Aorta (tissue), 5 donors: ENCODE measurements around the gene ALLC. TPM values are rescaled to one million over a fixed set of nuclear protein-coding genes. Genes with fewer than 3 reads are reported as not detected.

Experiments used
- ATAC-seq: fragments of 200-7000 bp; cut with Tn5 transposase; one replicate; pipeline ENCODE4 v1.9.1; 2022; ENCODE audit warnings: moderate library complexity; ENCODE audit not compliant: low FRiP score
- DNase-seq, 2 donors: peaks; one replicate each; pipeline ENCODE4 v3.0.0-alpha.2; 2020
- H3K27ac ChIP-seq, 2 donors: one replicate each; pipeline ENCODE4 v1.5.1; 2013; ENCODE audit warnings: low read length in 2 of 2, mild to moderate bottlenecking in 2 of 2, moderate library complexity in 2 of 2, control low read depth in 1 of 2, inconsistent platforms in 1 of 2, low read depth in 1 of 2
- H3K27me3 ChIP-seq, 2 donors: one replicate each; pipeline ENCODE4 v1.6.1; 2013; ENCODE audit warnings: control low read depth in 1 of 2, low read length in 1 of 2, mild to moderate bottlenecking in 1 of 2, moderate library complexity in 1 of 2; ENCODE audit not compliant: insufficient read depth in 2 of 2, control insufficient read depth in 1 of 2
- H3K36me3 ChIP-seq, 2 donors: one replicate each; pipeline ENCODE4 v1.6.1; 2013; ENCODE audit warnings: control low read depth in 1 of 2, low read length in 1 of 2, mild to moderate bottlenecking in 1 of 2; ENCODE audit not compliant: insufficient read depth in 2 of 2, control insufficient read depth in 1 of 2
- H3K4me1 ChIP-seq, 2 donors: one replicate each; pipeline ENCODE4 v1.6.1; 2013; ENCODE audit warnings: low read length in 2 of 2, control low read depth in 1 of 2, mild to moderate bottlenecking in 1 of 2, moderate library complexity in 1 of 2; ENCODE audit not compliant: insufficient read depth in 2 of 2, control insufficient read depth in 1 of 2
- H3K4me3 ChIP-seq, 2 donors: one replicate each; pipeline ENCODE4 v1.5.1; 2013; ENCODE audit warnings: low read length in 2 of 2, control low read depth in 1 of 2, mild to moderate bottlenecking in 1 of 2
- H3K9me3 ChIP-seq: one replicate; pipeline ENCODE4 v1.6.1; 2013; ENCODE audit warnings: mild to moderate bottlenecking, low read length; ENCODE audit not compliant: control insufficient read depth
- WGBS, 2 donors: extraction: QIAGEN DNeasy Blood & Tissue Kit; methylation state at CpG; one replicate each; pipeline ENCODE4 v1.1.7; 2013; 5-methylcytosine and 5-hydroxymethylcytosine counted together
- intact Hi-C, 2 donors: fragments of 100-400 bp; cut with DNase I; formaldehyde crosslinking; loops; one replicate each; pipeline versions ENCODE4 v1.14.2 to v1.15.0; 2022
- polyA plus RNA-seq, 2 donors: library from polyadenylated mRNA; stranded (reverse); fragments of 200-250 nt; gene quantifications; one replicate each; pipeline ENCODE4 v1.2.3, GENCODE V29; 2013
- total RNA-seq, 2 donors: library from RNA; stranded (reverse); fragmentation: NEBNext Ultra II Directional; extraction: Animal tissue kit (Norgen Biotek cat#: 25700); gene quantifications; one replicate each; pipeline ENCODE4 v1.2.1, GENCODE V29; 2021
- donor health status: healthy with polysubstance abuse.
- donor health status: Bipolar disorder and iron deficiency.
- donor health status: DM: no; HTN: no; CAD: no.
- donor health status: DM: no; HTN: no; CAD: no.
- donor health status: DM: yes; HTN: yes; CAD: no.

The ALLC gene
- total and polyA plus RNA-seq, 4 donors: 1.4 to 5.3 TPM; not detected in 2

- ATAC-seq (no peak), DNase-seq (peak in 1 of 2 donors; percentile 24)
- no peak overlapping the region for H3K4me3 ChIP-seq
- no peaks in the 10 kb centered on the region for H3K9me3 ChIP-seq
- no peak overlapping the region for H3K27ac ChIP-seq
- WGBS, 2 donors: 88 to 92% methylated on average over 14 of the region's 14 CpGs
- intact Hi-C loops: no loop called here
- H3K36me3 ChIP-seq: no peaks in the 10 kb centered on the region
- H3K27me3 ChIP-seq: no peaks in the 10 kb centered on the region
- H3K4me1 ChIP-seq: no peaks in the 10 kb centered on the region
Observed at GRCh38 chr2:3647831-3648651, 10.0 kb upstream of the ALLC start.

- H3K9me3 ChIP-seq: no peaks in the 10 kb centered on the region
- no peak for ATAC-seq
- no peak overlapping the region for H3K27ac ChIP-seq
- intact Hi-C loops: no loop called here
- H3K4me1 ChIP-seq: no peaks in the 10 kb centered on the region
- no peak overlapping the region for H3K4me3 ChIP-seq
- H3K36me3 ChIP-seq: no peaks in the 10 kb centered on the region
- no peak for DNase-seq
- H3K27me3 ChIP-seq: no peaks in the 10 kb centered on the region
- WGBS, 2 donors: 93 to 95% methylated on average over 20 of the region's 20 CpGs
Observed at GRCh38 chr2:3648652-3649177, 9.3 kb upstream of the ALLC start.

GRCh38 chr2:3649581-3649980, 8.4 kb upstream of the ALLC start:
- intact Hi-C loops: no loop called here
- H3K4me3 ChIP-seq: no peak overlapping the region
- DNase-seq (no peak), ATAC-seq (no peak)
- WGBS, 2 donors: 87 to 89% methylated on average over 16 of the region's 16 CpGs
- no peak overlapping the region for H3K27ac ChIP-seq
- H3K4me1 ChIP-seq: no peaks in the 10 kb centered on the region
- H3K27me3 ChIP-seq: no peaks in the 10 kb centered on the region
- H3K9me3 ChIP-seq: no peaks in the 10 kb centered on the region
- no peaks in the 10 kb centered on the region for H3K36me3 ChIP-seq

GRCh38 chr2:3650140-3650920, 7.7 kb upstream of the ALLC start:
- Histone ChIP-seq H3K9me3 (no peaks in the 10 kb centered on the region), H3K4me3 (no peak overlapping the region), H3K27me3 (no peaks in the 10 kb centered on the region), H3K4me1 (no peaks in the 10 kb centered on the region), H3K36me3 (no peaks in the 10 kb centered on the region), H3K27ac (no peak overlapping the region)
- no peak for DNase-seq
- 76 to 77% methylated on average over 20 of the region's 20 CpGs for WGBS, 2 donors
- ATAC-seq: no peak
- intact Hi-C loops: loop anchor here (2.0 to 5.0 kb wide), 2 partner anchors 226 to 228 kb away; no protein-coding TSS in a partner anchor

- intact Hi-C loops: loop anchor here (2.0 to 5.0 kb wide), 2 partner anchors 227 to 230 kb away; no protein-coding TSS in a partner anchor
Observed at GRCh38 chr2:3651691-3652648, 6.0 kb upstream of the ALLC start.

GRCh38 chr2:3652896-3653625, 4.9 kb upstream of the ALLC start:
- H3K36me3 ChIP-seq: no peaks in the 10 kb centered on the region
- DNase-seq (no peak), ATAC-seq (no peak)
- H3K27ac ChIP-seq: no peak overlapping the region
- 91 to 95% methylated on average over 9 of the region's 9 CpGs for WGBS, 2 donors
- H3K27me3 ChIP-seq: no peaks in the 10 kb centered on the region
- H3K4me1 ChIP-seq: no peaks in the 10 kb centered on the region
- no peak overlapping the region for H3K4me3 ChIP-seq
- no peaks in the 10 kb centered on the region for H3K9me3 ChIP-seq
- intact Hi-C loops: loop anchor here in 1 of 2 donors (5.0 kb wide), 1 partner anchor 231 kb away; no protein-coding TSS in a partner anchor

More at GRCh38 chr2:3651691-3652648, 6.0 kb upstream of the ALLC start:
- Histone ChIP-seq H3K9me3 (no peaks in the 10 kb centered on the region), H3K4me1 (no peaks in the 10 kb centered on the region), H3K36me3 (no peaks in the 10 kb centered on the region), H3K27ac (no peak overlapping the region), H3K27me3 (no peaks in the 10 kb centered on the region), H3K4me3 (no peak overlapping the region)
- DNase-seq (peak in 1 of 2 donors; percentile 63), ATAC-seq (peak; percentile 66)
- 21 to 24% methylated on average over 45 of the region's 45 CpGs for WGBS, 2 donors

- ATAC-seq (no peak), DNase-seq (no peak)
- Histone ChIP-seq H3K36me3 (no peaks in the 10 kb centered on the region), H3K27me3 (no peaks in the 10 kb centered on the region), H3K9me3 (no peaks in the 10 kb centered on the region), H3K4me1 (no peaks in the 10 kb centered on the region), H3K4me3 (no peak overlapping the region), H3K27ac (no peak overlapping the region)
- intact Hi-C loops: loop anchor here in 1 of 2 donors (5.0 kb wide), 1 partner anchor 232 kb away; no protein-coding TSS in a partner anchor
- WGBS, 2 donors: 86 to 88% methylated on average over 10 of the region's 10 CpGs
Observed at GRCh38 chr2:3654011-3654410, 4.0 kb upstream of the ALLC start.
